ENCODE data around the gene EHD3.

GRCh38 chr2:31256611-31257382 is 22.8 kb downstream of the EHD3 start:
- TF ChIP-seq ATF7 (IDR thresholded peaks at IDR 0.05) (no peak), ATF7 (CRISPR knock-in tag; IDR thresholded peaks at IDR 0.05) (no peak), ZNF101 (CRISPR knock-in tag; IDR thresholded peaks at IDR 0.05; ENCODE audit: borderline replicate concordance, low read depth) (no peak), CENPT (CRISPR knock-in tag; IDR thresholded peaks at IDR 0.05; ENCODE audit: low read depth) (no peak), SRSF1 (optimal IDR thresholded peaks at IDR 0.05; ENCODE audit: low read depth, low read length) (no peak)
- TF ChIP-seq, protein P1, sequence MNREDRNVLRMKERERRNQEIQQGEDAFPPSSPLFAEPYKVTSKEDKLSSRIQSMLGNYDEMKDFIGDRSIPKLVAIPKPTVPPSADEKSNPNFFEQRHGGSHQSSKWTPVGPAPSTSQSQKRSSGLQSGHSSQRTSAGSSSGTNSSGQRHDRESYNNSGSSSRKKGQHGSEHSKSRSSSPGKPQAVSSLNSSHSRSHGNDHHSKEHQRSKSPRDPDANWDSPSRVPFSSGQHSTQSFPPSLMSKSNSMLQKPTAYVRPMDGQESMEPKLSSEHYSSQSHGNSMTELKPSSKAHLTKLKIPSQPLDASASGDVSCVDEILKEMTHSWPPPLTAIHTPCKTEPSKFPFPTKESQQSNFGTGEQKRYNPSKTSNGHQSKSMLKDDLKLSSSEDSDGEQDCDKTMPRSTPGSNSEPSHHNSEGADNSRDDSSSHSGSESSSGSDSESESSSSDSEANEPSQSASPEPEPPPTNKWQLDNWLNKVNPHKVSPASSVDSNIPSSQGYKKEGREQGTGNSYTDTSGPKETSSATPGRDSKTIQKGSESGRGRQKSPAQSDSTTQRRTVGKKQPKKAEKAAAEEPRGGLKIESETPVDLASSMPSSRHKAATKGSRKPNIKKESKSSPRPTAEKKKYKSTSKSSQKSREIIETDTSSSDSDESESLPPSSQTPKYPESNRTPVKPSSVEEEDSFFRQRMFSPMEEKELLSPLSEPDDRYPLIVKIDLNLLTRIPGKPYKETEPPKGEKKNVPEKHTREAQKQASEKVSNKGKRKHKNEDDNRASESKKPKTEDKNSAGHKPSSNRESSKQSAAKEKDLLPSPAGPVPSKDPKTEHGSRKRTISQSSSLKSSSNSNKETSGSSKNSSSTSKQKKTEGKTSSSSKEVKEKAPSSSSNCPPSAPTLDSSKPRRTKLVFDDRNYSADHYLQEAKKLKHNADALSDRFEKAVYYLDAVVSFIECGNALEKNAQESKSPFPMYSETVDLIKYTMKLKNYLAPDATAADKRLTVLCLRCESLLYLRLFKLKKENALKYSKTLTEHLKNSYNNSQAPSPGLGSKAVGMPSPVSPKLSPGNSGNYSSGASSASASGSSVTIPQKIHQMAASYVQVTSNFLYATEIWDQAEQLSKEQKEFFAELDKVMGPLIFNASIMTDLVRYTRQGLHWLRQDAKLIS (CRISPR knock-in tag; IDR thresholded peaks at IDR 0.05): no peak

All from HepG2 (cell line).